ENCODE results near the gene UPB1.

- TF ChIP-seq CTCF (IDR thresholded peaks at IDR 0.05) (peak in 1 of 3 donors; percentile 35), POLR2AphosphoS5 (IDR thresholded peaks at IDR 0.05) (no peak), POLR2A (IDR thresholded peaks at IDR 0.05) (no peak)
Measured at GRCh38 chr22:24521791-24522245, 26.7 kb downstream of the UPB1 start.

All from breast epithelium (tissue), 3 donors.